ENCODE measurements around the gene NKX6-1. TPM values are rescaled to one million over a fixed set of nuclear protein-coding genes. Genes with fewer than 3 reads are reported as not detected.

NKX6-1 gene
- total and polyA plus RNA-seq, 12 donors = 0.06 to 0.14 TPM; not detected in 10

GRCh38 chr4:84494531-84494930, 4.6 kb downstream of the NKX6-1 start:
- Histone ChIP-seq H3K9me3 (replicated peaks in 1 of 3) (no peaks in the 10 kb centered on the region), H3K27ac (no peak overlapping the region), H3K4me1 (replicated peaks in 1 of 2) (peaks cover 16 to 27% of the 10 kb centered on the region in 2 donors), H3K36me3 (replicated peaks in 1 of 2) (no peaks in the 10 kb centered on the region), H3K27me3 (peaks cover 92% of the 10 kb centered on the region), H3K4me3 (no peak overlapping the region)
- intact Hi-C loops (cut with DNase I) = loop anchor here in 1 of 2 donors (10.0 kb wide), 1 partner anchor 850 kb away; no protein-coding TSS in a partner anchor
- TF ChIP-seq, protein P1, sequence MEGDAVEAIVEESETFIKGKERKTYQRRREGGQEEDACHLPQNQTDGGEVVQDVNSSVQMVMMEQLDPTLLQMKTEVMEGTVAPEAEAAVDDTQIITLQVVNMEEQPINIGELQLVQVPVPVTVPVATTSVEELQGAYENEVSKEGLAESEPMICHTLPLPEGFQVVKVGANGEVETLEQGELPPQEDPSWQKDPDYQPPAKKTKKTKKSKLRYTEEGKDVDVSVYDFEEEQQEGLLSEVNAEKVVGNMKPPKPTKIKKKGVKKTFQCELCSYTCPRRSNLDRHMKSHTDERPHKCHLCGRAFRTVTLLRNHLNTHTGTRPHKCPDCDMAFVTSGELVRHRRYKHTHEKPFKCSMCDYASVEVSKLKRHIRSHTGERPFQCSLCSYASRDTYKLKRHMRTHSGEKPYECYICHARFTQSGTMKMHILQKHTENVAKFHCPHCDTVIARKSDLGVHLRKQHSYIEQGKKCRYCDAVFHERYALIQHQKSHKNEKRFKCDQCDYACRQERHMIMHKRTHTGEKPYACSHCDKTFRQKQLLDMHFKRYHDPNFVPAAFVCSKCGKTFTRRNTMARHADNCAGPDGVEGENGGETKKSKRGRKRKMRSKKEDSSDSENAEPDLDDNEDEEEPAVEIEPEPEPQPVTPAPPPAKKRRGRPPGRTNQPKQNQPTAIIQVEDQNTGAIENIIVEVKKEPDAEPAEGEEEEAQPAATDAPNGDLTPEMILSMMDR (IDR thresholded peaks at IDR 0.05) = no peak
- TF ChIP-seq POLR2A (IDR thresholded peaks at IDR 0.05) = no peak
- WGBS, 4 donors = 52 to 69% (median 61%) methylated on average over 2 of the region's 2 CpGs
- no peak for DNase-seq

- no peaks in the 10 kb centered on the region for H3K9me3 ChIP-seq (replicated peaks in 1 of 3)
- intact Hi-C loops (cut with DNase I) = loop anchor here in 1 of 2 donors (10.0 kb wide), 1 partner anchor 849 kb away; no protein-coding TSS in a partner anchor
- H3K4me3 ChIP-seq = no peak overlapping the region
- H3K36me3 ChIP-seq (replicated peaks in 1 of 2) = no peaks in the 10 kb centered on the region
- H3K4me1 ChIP-seq (replicated peaks in 1 of 2) = peaks cover 13 to 23% of the 10 kb centered on the region in 2 donors
- 19 to 35% (median 23%) methylated on average over 2 of the region's 2 CpGs for WGBS, 4 donors
- peaks cover 88% of the 10 kb centered on the region for H3K27me3 ChIP-seq
- no peak for DNase-seq
- H3K27ac ChIP-seq = no peak overlapping the region
- TF ChIP-seq, protein P1 (IDR thresholded peaks at IDR 0.05) = no peak
- no peak for TF ChIP-seq POLR2A (IDR thresholded peaks at IDR 0.05)
Observed at GRCh38 chr4:84494076-84494475, 5.0 kb downstream of the NKX6-1 start.

- Histone ChIP-seq H3K4me3 (no peak overlapping the region), H3K27me3 (peaks cover 87% of the 10 kb centered on the region), H3K9me3 (replicated peaks in 1 of 3) (no peaks in the 10 kb centered on the region), H3K27ac (no peak overlapping the region), H3K4me1 (replicated peaks in 1 of 2) (peaks cover 6 to 15% of the 10 kb centered on the region in 2 donors), H3K36me3 (replicated peaks in 1 of 2) (no peaks in the 10 kb centered on the region)
- intact Hi-C loops (cut with DNase I) = loop anchor here in 1 of 2 donors (10.0 kb wide), 1 partner anchor 848 kb away; no protein-coding TSS in a partner anchor
- 6 to 15% (median 9%) methylated on average over 6 to 62 of the region's 62 CpGs for WGBS, 4 donors
- no peak for TF ChIP-seq POLR2A (IDR thresholded peaks at IDR 0.05)
- no peak for DNase-seq
Observed at GRCh38 chr4:84493092-84493850, 5.8 kb downstream of the NKX6-1 start.

DNA sequence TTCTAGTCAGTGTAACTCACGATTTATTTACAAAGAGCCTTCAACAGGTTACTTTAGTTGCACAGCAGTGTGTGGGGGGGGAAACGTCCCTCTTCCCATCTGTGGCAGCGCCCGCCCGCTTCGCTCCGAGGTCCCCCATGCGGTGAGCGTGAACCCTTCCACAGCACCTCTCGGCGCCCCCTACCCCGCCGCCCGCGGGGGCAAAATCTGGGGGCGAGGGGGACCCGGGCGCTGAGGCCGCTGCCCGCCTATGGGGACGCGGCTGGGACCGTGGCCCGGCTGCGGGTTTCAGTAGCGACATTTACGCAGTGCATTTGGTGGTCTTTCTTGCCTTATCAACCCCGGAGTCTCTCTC, 6.4 kb downstream of the NKX6-1 start:
- TF ChIP-seq, protein P1 (IDR thresholded peaks at IDR 0.05) = no peak
- TF ChIP-seq POLR2A (IDR thresholded peaks at IDR 0.05) = no peak
- Histone ChIP-seq H3K4me3 (no peak overlapping the region), H3K4me1 (replicated peaks in 1 of 2) (peaks cover under 1 to 10% of the 10 kb centered on the region in 2 donors), H3K9me3 (replicated peaks in 1 of 3) (no peaks in the 10 kb centered on the region), H3K27me3 (peaks cover 87% of the 10 kb centered on the region), H3K36me3 (replicated peaks in 1 of 2) (no peaks in the 10 kb centered on the region), H3K27ac (no peak overlapping the region)
- no peak for DNase-seq
- WGBS, 4 donors = 9 to 23% (median 11%) methylated on average over 3 to 28 of the region's 28 CpGs
- intact Hi-C loops (cut with DNase I) = loop anchor here in 1 of 2 donors (10.0 kb wide), 1 partner anchor 848 kb away; no protein-coding TSS in a partner anchor
